Measurements from ENCODE around the gene CSTF1. TPM values are rescaled to one million over a fixed set of nuclear protein-coding genes. Genes with fewer than 3 reads are reported as not detected.

The CSTF1 gene
- total RNA-seq, 1 donor from 2014 or later, result 48.4 TPM

GRCh38 chr20:56371977-56372376, 20.5 kb upstream of the CSTF1 start:
- H3K9me3 Mint-ChIP-seq, result no peaks in the 10 kb centered on the region
- no peaks in the 10 kb centered on the region for H3K4me1 Mint-ChIP-seq (ENCODE audit: unreplicated experiment)
- no peak for DNase-seq (ENCODE audit: extremely low spot score, unreplicated experiment)
- no peak overlapping the region for H3K27ac Mint-ChIP-seq
- peaks cover 14% of the 10 kb centered on the region for H3K36me3 Mint-ChIP-seq
- TF ChIP-seq CTCF (conservative IDR thresholded peaks at IDR 0.05), result no peak
- H3K4me3 Mint-ChIP-seq, result no peak overlapping the region
- H3K27me3 Mint-ChIP-seq, result no peaks in the 10 kb centered on the region

- no peaks in the 10 kb centered on the region for H3K4me1 Mint-ChIP-seq (ENCODE audit: unreplicated experiment)
- no peak overlapping the region for H3K4me3 Mint-ChIP-seq
- peaks cover 12% of the 10 kb centered on the region for H3K36me3 Mint-ChIP-seq
- no peak for TF ChIP-seq CTCF (conservative IDR thresholded peaks at IDR 0.05)
- H3K27me3 Mint-ChIP-seq, result no peaks in the 10 kb centered on the region
- H3K27ac Mint-ChIP-seq, result no peak overlapping the region
- no peak for DNase-seq (ENCODE audit: extremely low spot score, unreplicated experiment)
- H3K9me3 Mint-ChIP-seq, result no peaks in the 10 kb centered on the region
These were observed 19.6 kb upstream of the CSTF1 start for GRCh38 chr20:56372850-56373249.

- H3K27me3 Mint-ChIP-seq, result no peaks in the 10 kb centered on the region
- H3K9me3 Mint-ChIP-seq, result no peaks in the 10 kb centered on the region
- H3K4me1 Mint-ChIP-seq (ENCODE audit: unreplicated experiment), result no peaks in the 10 kb centered on the region
- peaks cover 20% of the 10 kb centered on the region for H3K36me3 Mint-ChIP-seq
- no peak for TF ChIP-seq CTCF (conservative IDR thresholded peaks at IDR 0.05)
- DNase-seq (ENCODE audit: extremely low spot score, unreplicated experiment), result no peak
- no peak overlapping the region for H3K27ac Mint-ChIP-seq
- no peak overlapping the region for H3K4me3 Mint-ChIP-seq
These were observed 18.5 kb upstream of the CSTF1 start for GRCh38 chr20:56373942-56374341.

- H3K4me1 Mint-ChIP-seq (ENCODE audit: unreplicated experiment), result no peaks in the 10 kb centered on the region
- TF ChIP-seq CTCF (conservative IDR thresholded peaks at IDR 0.05), result no peak
- no peak overlapping the region for H3K4me3 Mint-ChIP-seq
- no peaks in the 10 kb centered on the region for H3K9me3 Mint-ChIP-seq
- peaks cover 20% of the 10 kb centered on the region for H3K36me3 Mint-ChIP-seq
- H3K27ac Mint-ChIP-seq, result no peak overlapping the region
- DNase-seq (ENCODE audit: extremely low spot score, unreplicated experiment), result no peak
- H3K27me3 Mint-ChIP-seq, result no peaks in the 10 kb centered on the region
These were observed 16.1 kb upstream of the CSTF1 start for GRCh38 chr20:56376331-56376730.

- peaks cover 13% of the 10 kb centered on the region for H3K36me3 Mint-ChIP-seq
- H3K4me1 Mint-ChIP-seq (ENCODE audit: unreplicated experiment), result no peaks in the 10 kb centered on the region
- H3K4me3 Mint-ChIP-seq, result no peak overlapping the region
- no peak overlapping the region for H3K27ac Mint-ChIP-seq
- no peaks in the 10 kb centered on the region for H3K27me3 Mint-ChIP-seq
- H3K9me3 Mint-ChIP-seq, result no peaks in the 10 kb centered on the region
- DNase-seq (ENCODE audit: extremely low spot score, unreplicated experiment), result no peak
- no peak for TF ChIP-seq CTCF (conservative IDR thresholded peaks at IDR 0.05)
These were observed 14.1 kb upstream of the CSTF1 start for GRCh38 chr20:56378386-56378785.

GRCh38 chr20:56380375-56380774, 12.1 kb upstream of the CSTF1 start:
- Mint-ChIP-seq H3K27me3 (no peaks in the 10 kb centered on the region), H3K9me3 (no peaks in the 10 kb centered on the region), H3K4me3 (no peak overlapping the region), H3K27ac (no peak overlapping the region), H3K4me1 (ENCODE audit: unreplicated experiment) (no peaks in the 10 kb centered on the region), H3K36me3 (peaks cover 19% of the 10 kb centered on the region)
- no peak for DNase-seq (ENCODE audit: extremely low spot score, unreplicated experiment)
- TF ChIP-seq CTCF (conservative IDR thresholded peaks at IDR 0.05), result no peak

All from type B pancreatic cell (in vitro differentiated cells).